SK-N-MC (cell line): ENCODE data around the gene PDGFRA.

Experiments used
- EZH2 ChIP-seq: fragments of 200-600 bp; sonication (generic); IDR thresholded peaks from one replicate; pipeline ENCODE4 v1.6.1; 2017; ENCODE audit warnings: antibody characterized with exemption
- FOXP2 ChIP-seq: optimal IDR thresholded peaks from 2 replicates; pipeline ENCODE3; 2011; ENCODE audit warnings: mild to moderate bottlenecking, moderate library complexity; ENCODE audit not compliant: insufficient read depth; ENCODE audit errors: extremely low read length, control extremely low read depth
- POLR2AphosphoS5 ChIP-seq: IDR thresholded peaks from 2 replicates; pipeline ENCODE4 v1.6.1; 2012; ENCODE audit warnings: mild to moderate bottlenecking, low read depth, low read length, borderline replicate concordance

- no peak for TF ChIP-seq POLR2AphosphoS5
- TF ChIP-seq EZH2: no peak
- TF ChIP-seq FOXP2: no peak
These were observed 25.8 kb downstream of the PDGFRA start for GRCh38 chr4:54254915-54255246.
